Cardiac fibroblast (primary cell): Measurements from ENCODE around the gene DBI.
A peak's percentile ranks its signal among the peaks of the same experiment; 100 is the strongest.

Source experiments
- DNase-seq, 2 donors: peaks; one replicate each; pipeline versions ENCODE4 v3.0.0 to v3.0.0-alpha.2; 2010; ENCODE audit warnings: low read depth in 2 of 2
- H3K4me3 ChIP-seq, 2 donors: replicated peaks in 1 of 2; 1 replicate in 1 of 2; 2 replicates in 1 of 2; pipeline ENCODE4 v1.5.1; 2011; ENCODE audit warnings: low read depth in 2 of 2, low read length in 2 of 2, mild to moderate bottlenecking in 2 of 2, moderate library complexity in 1 of 2
- CTCF ChIP-seq: IDR thresholded peaks from one replicate; pipeline ENCODE4 v1.5.1; 2011; ENCODE audit warnings: low read depth, mild to moderate bottlenecking, low read length, inconsistent platforms

DBI gene

GRCh38 chr2:119366649-119367471 lies at the start of gene DBI, which contains the start of gene C2orf76:
DBI (plus strand) TSS chr2:119366977; CDS start chr2:119367052, 75 bp downstream.
C2orf76 (minus strand) TSS chr2:119366834; CDS start chr2:119339959, 26,875 bp downstream.
- peak; percentile 95 to 96 for DNase-seq
- peak within 1 kb of the TSS; percentile 88 to 95 for H3K4me3 ChIP-seq

GRCh38 chr2:119317554-119317953 lies 49.2 kb upstream of the DBI start:
- no peak for DNase-seq
- H3K4me3 ChIP-seq = no peak overlapping the region
- TF ChIP-seq CTCF = no peak

More at GRCh38 chr2:119366649-119367471, at the start of gene DBI, which contains the start of gene C2orf76:
- no peak for TF ChIP-seq CTCF

- TF ChIP-seq CTCF = no peak
- DNase-seq = no peak
- no peak overlapping the region for H3K4me3 ChIP-seq
Measured at GRCh38 chr2:119319593-119319992, 47.2 kb upstream of the DBI start.

- DNase-seq = no peak
- TF ChIP-seq CTCF = no peak
- H3K4me3 ChIP-seq = no peak overlapping the region
Measured at GRCh38 chr2:119323459-119323858, 43.3 kb upstream of the DBI start.

GRCh38 chr2:119324685-119325270 lies 42.0 kb upstream of the DBI start:
- no peak for DNase-seq
- no peak for TF ChIP-seq CTCF
- H3K4me3 ChIP-seq = no peak overlapping the region

- H3K4me3 ChIP-seq = no peak overlapping the region
- DNase-seq = no peak
- no peak for TF ChIP-seq CTCF
Measured at GRCh38 chr2:119326938-119327337, 39.8 kb upstream of the DBI start.
